Measurements from ENCODE around the gene FOXE1. TPM values are rescaled to one million over a fixed set of nuclear protein-coding genes. Genes with fewer than 3 reads are reported as not detected.

The FOXE1 gene
- total and polyA plus RNA-seq, 2 of the 4 experiments (the other 2 are of a cell fraction) = under 0.01 to 0.22 TPM

DNA sequence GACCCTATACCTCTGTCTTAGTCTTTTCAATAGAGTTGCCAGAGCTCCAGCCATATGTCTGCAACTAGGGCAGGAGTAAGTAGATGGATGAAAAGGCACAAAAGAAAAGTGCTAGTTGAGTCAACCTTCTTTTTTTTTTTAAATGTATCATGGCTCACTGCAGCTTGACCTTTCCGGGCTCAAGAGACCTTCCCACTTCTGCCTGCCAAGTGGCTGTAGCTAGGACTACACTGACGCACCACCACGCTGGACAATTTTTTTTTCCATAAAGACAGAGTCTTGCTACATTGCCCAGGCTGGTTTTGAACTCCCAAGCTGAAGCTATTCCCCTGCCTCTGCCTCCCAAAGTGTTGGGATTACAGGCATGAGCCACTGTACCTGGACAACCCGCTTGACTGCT lies 27.3 kb downstream of the FOXE1 start:
- no peaks in the 10 kb centered on the region for H3K36me3 ChIP-seq (ENCODE audit: control insufficient read depth, insufficient read depth, low read length)
- ChIA-PET CTCF (interaction anchor here (0.6 to 1.7 kb wide), 2 partner anchors 10 to 131 kb away, joined by 4 to 6 read pairs; no protein-coding TSS in a partner anchor), POLR2A (ENCODE audit: unreplicated experiment) (no interaction called here)
- H2AFZ ChIP-seq (replicated peaks; ENCODE audit: low read length, poor library complexity) = no peak overlapping the region
- no peak overlapping the region for H3K9ac ChIP-seq (ENCODE audit: low read depth, low read length)
- peak; percentile 34 for DNase-seq
- H2AK9ac ChIP-seq (replicated peaks; ENCODE audit: low read depth, low read length, poor library complexity) = no peak overlapping the region
- H4K5ac ChIP-seq (ENCODE audit: low read depth, low read length) = no peak overlapping the region
- H3K4ac ChIP-seq (ENCODE audit: low read depth, low read length) = no peak overlapping the region
- intact Hi-C loops (cut with micrococcal nuclease) = no loop called here
- H3K4me2 ChIP-seq (ENCODE audit: low read depth, low read length) = no peak overlapping the region
- H2BK20ac ChIP-seq (ENCODE audit: low read depth, low read length) = no peak overlapping the region
- H3K18ac ChIP-seq (ENCODE audit: low read depth, low read length) = no peak overlapping the region
- no peak overlapping the region for H3K4me3 ChIP-seq (ENCODE audit: insufficient read depth, low read depth, low read length)
- no peak for ATAC-seq (ENCODE audit: low read depth)
- H3K56ac ChIP-seq (ENCODE audit: extremely low read depth, insufficient read depth, low read length) = no peak overlapping the region
- H4K20me1 ChIP-seq (ENCODE audit: insufficient read depth, low read length) = peaks cover 4% of the 10 kb centered on the region; the same call in 1 of the 2 replicates
- no peak overlapping the region for H2BK15ac ChIP-seq (ENCODE audit: low read depth, low read length)
- H4K8ac ChIP-seq (ENCODE audit: low read depth in 2 of 2, low read length in 2 of 2) = no peak overlapping the region
- H3K9me1 ChIP-seq (ENCODE audit: insufficient read depth, low read length) = peaks cover 4% of the 10 kb centered on the region; the same call in 1 of the 2 replicates
- BruUV-seq (replicated peaks) = no TSS peak
- no peak overlapping the region for H3K14ac ChIP-seq (replicated peaks; ENCODE audit: low read depth, low read length)
- H2BK120ac ChIP-seq (ENCODE audit: low read depth, low read length) = no peak overlapping the region
- H3K9me3 ChIP-seq (ENCODE audit: control insufficient read depth, insufficient read depth, low read length) = no peaks in the 10 kb centered on the region
- H3K27ac ChIP-seq (ENCODE audit: insufficient read depth, low read length) = no peak overlapping the region
- H3K27me3 ChIP-seq (ENCODE audit: control insufficient read depth, insufficient read depth, low read length) = no peaks in the 10 kb centered on the region; the same call in 1 of the 2 replicates
- no peak overlapping the region for H2BK5ac ChIP-seq (ENCODE audit: low read depth, low read length, poor library complexity, severe bottlenecking)
- H2AK5ac ChIP-seq (ENCODE audit: low read depth, low read length) = no peak overlapping the region
- H3K23ac ChIP-seq (ENCODE audit: low read depth, low read length) = no peak overlapping the region
- TF ChIP-seq, protein P1, sequence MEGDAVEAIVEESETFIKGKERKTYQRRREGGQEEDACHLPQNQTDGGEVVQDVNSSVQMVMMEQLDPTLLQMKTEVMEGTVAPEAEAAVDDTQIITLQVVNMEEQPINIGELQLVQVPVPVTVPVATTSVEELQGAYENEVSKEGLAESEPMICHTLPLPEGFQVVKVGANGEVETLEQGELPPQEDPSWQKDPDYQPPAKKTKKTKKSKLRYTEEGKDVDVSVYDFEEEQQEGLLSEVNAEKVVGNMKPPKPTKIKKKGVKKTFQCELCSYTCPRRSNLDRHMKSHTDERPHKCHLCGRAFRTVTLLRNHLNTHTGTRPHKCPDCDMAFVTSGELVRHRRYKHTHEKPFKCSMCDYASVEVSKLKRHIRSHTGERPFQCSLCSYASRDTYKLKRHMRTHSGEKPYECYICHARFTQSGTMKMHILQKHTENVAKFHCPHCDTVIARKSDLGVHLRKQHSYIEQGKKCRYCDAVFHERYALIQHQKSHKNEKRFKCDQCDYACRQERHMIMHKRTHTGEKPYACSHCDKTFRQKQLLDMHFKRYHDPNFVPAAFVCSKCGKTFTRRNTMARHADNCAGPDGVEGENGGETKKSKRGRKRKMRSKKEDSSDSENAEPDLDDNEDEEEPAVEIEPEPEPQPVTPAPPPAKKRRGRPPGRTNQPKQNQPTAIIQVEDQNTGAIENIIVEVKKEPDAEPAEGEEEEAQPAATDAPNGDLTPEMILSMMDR (conservative IDR thresholded peaks at IDR 0.05; ENCODE audit: low read depth, low read length) = no peak
- TF ChIP-seq RAD21 (IDR thresholded peaks at IDR 0.05; ENCODE audit: low read length) (no peak), RCOR1 (IDR thresholded peaks at IDR 0.05; ENCODE audit: insufficient replicate concordance, low read length) (no peak), FOS (IDR thresholded peaks at IDR 0.05; ENCODE audit: low read depth, low read length) (no peak), CHD1 (IDR thresholded peaks at IDR 0.05; ENCODE audit: low read depth, low read length) (no peak), POLR2A (IDR thresholded peaks at IDR 0.05; ENCODE audit: low read depth, low read length) (no peak), MAFK (IDR thresholded peaks at IDR 0.05; ENCODE audit: low read depth, low read length) (no peak), NFE2L2 (IDR thresholded peaks at IDR 0.05; ENCODE audit: low read depth, low read length) (no peak)
- TF ChIP-seq, protein P2, sequence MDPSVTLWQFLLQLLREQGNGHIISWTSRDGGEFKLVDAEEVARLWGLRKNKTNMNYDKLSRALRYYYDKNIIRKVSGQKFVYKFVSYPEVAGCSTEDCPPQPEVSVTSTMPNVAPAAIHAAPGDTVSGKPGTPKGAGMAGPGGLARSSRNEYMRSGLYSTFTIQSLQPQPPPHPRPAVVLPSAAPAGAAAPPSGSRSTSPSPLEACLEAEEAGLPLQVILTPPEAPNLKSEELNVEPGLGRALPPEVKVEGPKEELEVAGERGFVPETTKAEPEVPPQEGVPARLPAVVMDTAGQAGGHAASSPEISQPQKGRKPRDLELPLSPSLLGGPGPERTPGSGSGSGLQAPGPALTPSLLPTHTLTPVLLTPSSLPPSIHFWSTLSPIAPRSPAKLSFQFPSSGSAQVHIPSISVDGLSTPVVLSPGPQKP (IDR thresholded peaks at IDR 0.05; ENCODE audit: borderline replicate concordance, low read depth, low read length) = no peak
- dilution Hi-C loops (cut with HindIII; ENCODE audit: low sequenced_read_pairs, unreplicated experiment) = no loop called here
- H3K79me1 ChIP-seq (ENCODE audit: low read depth in 1 of 2, low read length in 2 of 2) = no peaks in the 10 kb centered on the region
- H3K4me1 ChIP-seq (ENCODE audit: control insufficient read depth, insufficient read depth, low read length) = peaks cover 3% of the 10 kb centered on the region; the same call in 1 of the 2 replicates
- in situ Hi-C loops (cut with MboI; ENCODE audit: low sequenced_read_pairs) = no loop called here
- 50% methylated on average over 1 of the region's 4 CpGs; no CpG with 5 or more reads in 1 of the 2 experiments for WGBS, 2 experiments (ENCODE audit: extremely low coverage in 2 of 2, insufficient read length in 1 of 2)
- H4K91ac ChIP-seq (ENCODE audit: insufficient read depth, low read depth, low read length) = no peak overlapping the region
